Pancreas (tissue), 10 donors: ENCODE data around the gene ACTR10. TPM values are rescaled to one million over a fixed set of nuclear protein-coding genes. Genes with fewer than 3 reads are reported as not detected.

Source experiments
- ATAC-seq, 4 donors: fragments of 200-7000 bp; cut with Tn5 transposase; one replicate each; pipeline versions ENCODE4 v1.8.0 to v1.9.1; 2020; ENCODE audit warnings: mild to moderate bottlenecking in 4 of 4, moderate library complexity in 4 of 4
- DNase-seq, 6 donors: peaks; one replicate each; pipeline ENCODE4 v3.0.0-alpha.2; 2020
- FAIRE-seq: peaks from 2 replicates; lab custom pipeline; 2012; peaks lifted over from hg19 to GRCh38; lab: Jason Lieb, UNC
- H3K27ac ChIP-seq, 4 donors: fragments of 200-600 bp; sonication (generic); 1 replicate in 3 of 4; 2 replicates in 1 of 4; pipeline versions ENCODE4 v1.5.0 to v1.8.0; 2020
- H3K27me3 ChIP-seq, 4 donors: fragments of 200-600 bp; one replicate each; pipeline ENCODE4 v1.8.0; 2021
- H3K36me3 ChIP-seq, 3 donors: fragments of 200-600 bp; sonication (generic) in 1 of 3; one replicate each; pipeline versions ENCODE4 v1.5.0 to v1.8.0; 2020 to 2021
- H3K4me1 ChIP-seq, 3 donors: fragments of 200-600 bp; one replicate each; pipeline ENCODE4 v1.8.0; 2021
- H3K4me3 ChIP-seq, 4 donors: fragments of 200-600 bp; sonication (generic) in 2 of 4; one replicate each; pipeline versions ENCODE4 v1.5.0 to v1.8.0; 2020 to 2021
- H3K9me3 ChIP-seq, 4 donors: fragments of 200-600 bp; one replicate each; pipeline ENCODE4 v1.8.0; 2021
- CTCF ChIP-seq, 4 donors: fragments of 200-600 bp; sonication (generic) in 3 of 4; IDR thresholded peaks; one replicate each; pipeline versions ENCODE4 v1.5.0 to v1.8.0; 2021; ENCODE audit warnings: antibody characterized with exemption in 4 of 4
- WGBS, 2 donors: extraction: QIAGEN DNeasy Blood & Tissue Kit; methylation state at CpG; one replicate each; pipeline ENCODE4 v1.1.7; 2013; 5-methylcytosine and 5-hydroxymethylcytosine counted together
- intact Hi-C, 3 donors: fragments of 100-400 bp; cut with DNase I; formaldehyde crosslinking; loops; one replicate each; pipeline versions ENCODE4 v1.11.1 to v1.14.2; 2022
- polyA plus RNA-seq, 2 donors: library from polyadenylated mRNA; stranded (reverse); fragments of 200-250 nt; gene quantifications; one replicate each; pipeline ENCODE4 v1.2.3, GENCODE V29; 2013
- total RNA-seq, 6 donors: library from RNA; stranded (reverse); fragmentation: NEBNext Ultra II Directional in 4 of 6; extraction: Animal tissue kit (Norgen Biotek cat#: 25700) in 4 of 6; gene quantifications; one replicate each; pipeline versions ENCODE4 v1.2.1 to v1.2.4, GENCODE V29; 2021 to 2023
- donor health status: healthy with polysubstance abuse.
- donor health status: DM: no; HTN: no; CAD: no; lungs with moderate emphysema.
- donor health status: DM: no; HTN: no; CAD: no.
- donor health status: control.
- donor health status: control.
- donor health status: Bipolar disorder and iron deficiency.
- donor health status: DM: yes; HTN: yes; CAD: no.
- donor health status: DM: no; HTN: no; CAD: no.
- donor health status: DM: no; HTN: no; CAD: no.
- donor health status: DM: yes; HTN: yes; CAD: no.

ACTR10 gene
- total and polyA plus RNA-seq, 8 donors, result 19.7 to 58.9 (median 23.2) TPM

DNA sequence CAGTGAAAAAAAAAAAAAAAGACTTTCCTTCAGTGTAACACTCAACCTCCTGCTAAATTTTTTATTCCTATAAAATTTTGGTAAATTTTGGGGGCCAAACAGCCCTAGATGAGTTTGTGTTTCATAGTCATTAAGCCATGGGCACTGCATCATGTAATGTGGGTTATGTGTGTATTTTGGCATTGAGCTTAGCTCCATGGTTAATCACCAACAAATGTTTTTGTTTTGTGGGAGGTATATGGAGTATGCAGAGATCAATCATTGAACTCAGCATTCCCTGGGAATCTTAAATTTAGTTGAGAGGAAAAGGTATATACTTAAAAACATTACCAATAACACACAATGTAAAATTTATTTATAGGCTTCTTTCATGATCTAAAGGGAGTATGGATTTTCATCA, 39.4 kb upstream of the ACTR10 start:
- intact Hi-C loops, result no loop called here
- H3K27ac ChIP-seq, result no peak overlapping the region
- no peaks in the 10 kb centered on the region for H3K4me1 ChIP-seq
- FAIRE-seq, result no peak
- ATAC-seq, result no peak
- H3K4me3 ChIP-seq, result no peak overlapping the region
- no peaks in the 10 kb centered on the region for H3K27me3 ChIP-seq
- no peaks in the 10 kb centered on the region for H3K9me3 ChIP-seq
- no peaks in the 10 kb centered on the region for H3K36me3 ChIP-seq
- TF ChIP-seq CTCF (IDR thresholded peaks at IDR 0.05), result no peak
- no peak for DNase-seq

DNA sequence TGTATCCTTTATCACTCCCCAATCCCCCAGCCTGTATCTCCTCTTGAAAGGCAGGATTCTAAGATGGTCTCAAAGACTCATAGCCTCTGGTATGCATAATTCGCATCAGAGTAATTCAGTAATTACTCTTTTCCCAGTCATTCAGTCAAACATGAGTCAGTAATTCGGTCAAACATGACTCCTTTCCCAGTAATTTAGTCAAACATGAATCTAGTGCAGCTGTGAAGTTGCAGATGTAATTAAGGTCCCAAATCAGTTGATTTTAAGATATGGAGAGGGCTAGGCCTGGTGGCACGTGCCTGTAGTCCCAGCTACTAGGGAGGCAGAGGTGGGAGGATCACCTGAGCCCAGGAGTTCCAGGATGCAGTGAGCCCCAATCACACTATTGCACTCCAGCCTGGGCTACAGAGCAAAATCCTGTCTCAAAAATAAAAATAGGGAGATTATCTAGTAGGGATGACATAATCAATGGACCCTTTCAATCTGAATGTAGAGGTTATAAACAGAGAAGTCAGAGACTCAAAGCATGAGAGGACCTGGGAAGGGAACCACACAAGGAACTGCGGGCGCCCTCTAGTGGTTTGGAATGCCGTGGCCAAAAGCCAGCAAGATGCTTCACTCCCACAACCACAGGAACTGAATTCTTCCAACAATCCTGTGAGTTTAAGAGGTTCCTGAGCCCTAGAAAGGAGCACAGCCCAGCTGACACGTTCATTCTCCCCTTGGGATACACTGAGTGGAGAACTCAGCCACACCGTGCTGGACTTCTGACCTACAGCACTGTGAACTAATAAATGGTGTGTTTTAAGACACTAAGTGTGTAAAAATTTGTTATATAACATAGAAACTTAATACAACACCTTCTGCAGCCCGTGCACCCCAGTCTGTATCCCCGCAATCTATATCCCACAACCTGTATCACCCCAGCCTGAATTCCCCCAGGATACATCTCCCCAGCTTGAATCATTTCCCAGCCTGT, 33.7 kb upstream of the ACTR10 start:
- Histone ChIP-seq H3K36me3 (no peaks in the 10 kb centered on the region), H3K9me3 (no peaks in the 10 kb centered on the region), H3K27ac (no peak overlapping the region), H3K4me3 (no peak overlapping the region), H3K27me3 (no peaks in the 10 kb centered on the region), H3K4me1 (no peaks in the 10 kb centered on the region)
- DNase-seq, result peak; percentile 54 to 95 (median 82)
- intact Hi-C loops, result loop anchor here in 1 of 3 donors (5.0 kb wide), 1 partner anchor 59 kb away; no protein-coding TSS in a partner anchor
- ATAC-seq, result peak; percentile 62 to 89 (median 86)
- no peak for FAIRE-seq
- WGBS, 2 donors, result 21 to 24% methylated on average over 10 of the region's 10 CpGs
- peak; percentile 74 to 91 (median 83) for TF ChIP-seq CTCF (IDR thresholded peaks at IDR 0.05)

GRCh38 chr14:58167057-58167456, 32.9 kb upstream of the ACTR10 start:
- no peaks in the 10 kb centered on the region for H3K36me3 ChIP-seq
- no peak overlapping the region for H3K27ac ChIP-seq
- no peaks in the 10 kb centered on the region for H3K4me1 ChIP-seq
- no peak for DNase-seq
- no peaks in the 10 kb centered on the region for H3K9me3 ChIP-seq
- no peak for FAIRE-seq
- 18 to 50% methylated on average over 1 of the region's 1 CpG for WGBS, 2 donors
- ATAC-seq, result no peak
- TF ChIP-seq CTCF (IDR thresholded peaks at IDR 0.05), result no peak
- no peaks in the 10 kb centered on the region for H3K27me3 ChIP-seq
- H3K4me3 ChIP-seq, result no peak overlapping the region
- intact Hi-C loops, result loop anchor here in 1 of 3 donors (5.0 kb wide), 1 partner anchor 60 kb away; no protein-coding TSS in a partner anchor

DNA sequence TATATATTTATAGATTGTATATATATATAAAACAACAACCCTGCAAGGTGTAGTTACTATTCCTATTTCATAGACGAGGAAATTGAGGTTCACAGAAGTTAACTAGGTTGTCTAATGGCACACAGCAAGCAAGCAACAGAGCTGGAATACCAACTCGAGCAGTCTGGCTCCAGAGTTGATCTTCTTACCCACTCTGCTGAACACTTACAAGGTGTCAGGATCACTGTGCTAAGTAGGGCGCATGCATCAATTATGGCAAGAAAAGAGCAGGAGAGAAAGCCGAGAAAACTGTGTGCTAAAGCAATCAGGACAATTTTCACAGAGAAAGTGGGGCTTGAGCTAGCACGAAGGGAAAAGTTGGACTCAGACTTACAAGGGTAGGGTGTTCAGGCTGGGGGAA, 32.1 kb upstream of the ACTR10 start:
- Histone ChIP-seq H3K36me3 (no peaks in the 10 kb centered on the region), H3K27ac (no peak overlapping the region), H3K4me3 (no peak overlapping the region), H3K4me1 (no peaks in the 10 kb centered on the region), H3K27me3 (no peaks in the 10 kb centered on the region), H3K9me3 (no peaks in the 10 kb centered on the region)
- 61 to 73% methylated on average over 5 of the region's 5 CpGs for WGBS, 2 donors
- intact Hi-C loops, result loop anchor here in 1 of 3 donors (5.0 kb wide), 1 partner anchor 61 kb away; no protein-coding TSS in a partner anchor
- no peak for FAIRE-seq
- no peak for TF ChIP-seq CTCF (IDR thresholded peaks at IDR 0.05)
- ATAC-seq, result no peak
- DNase-seq, result no peak

DNA sequence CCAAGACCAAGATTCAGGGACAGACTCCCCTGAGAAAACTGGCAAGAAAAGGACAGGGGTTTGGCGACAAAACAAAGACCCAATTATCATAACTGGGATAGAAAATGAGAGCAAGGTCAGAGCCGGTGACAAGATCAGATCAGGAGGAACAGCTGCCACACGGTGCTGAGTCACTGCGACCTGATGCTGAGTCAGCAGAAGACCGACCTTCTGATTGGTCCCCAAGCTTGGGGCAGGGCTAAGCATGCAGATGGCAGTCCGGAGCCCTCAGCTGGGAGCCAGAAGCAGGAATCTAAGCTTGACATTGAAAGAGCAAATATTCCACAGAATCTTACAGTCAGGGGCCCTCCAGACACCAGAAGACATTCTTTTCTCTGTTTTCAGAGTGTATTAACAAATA, 28.9 kb upstream of the ACTR10 start:
- 2 to 3% methylated on average over 6 of the region's 6 CpGs for WGBS, 2 donors
- intact Hi-C loops, result no loop called here
- FAIRE-seq (no peak), DNase-seq (peak; percentile 63 to 87 (median 70)), ATAC-seq (peak; percentile 97 to 98 (median 98))
- no peaks in the 10 kb centered on the region for H3K9me3 ChIP-seq
- H3K27ac ChIP-seq, result no peak overlapping the region
- no peaks in the 10 kb centered on the region for H3K27me3 ChIP-seq
- H3K4me1 ChIP-seq, result no peaks in the 10 kb centered on the region
- no peaks in the 10 kb centered on the region for H3K36me3 ChIP-seq
- no peak overlapping the region for H3K4me3 ChIP-seq
- TF ChIP-seq CTCF (IDR thresholded peaks at IDR 0.05), result no peak
